ENCODE data around the gene MMADHC.

MMADHC gene

DNA sequence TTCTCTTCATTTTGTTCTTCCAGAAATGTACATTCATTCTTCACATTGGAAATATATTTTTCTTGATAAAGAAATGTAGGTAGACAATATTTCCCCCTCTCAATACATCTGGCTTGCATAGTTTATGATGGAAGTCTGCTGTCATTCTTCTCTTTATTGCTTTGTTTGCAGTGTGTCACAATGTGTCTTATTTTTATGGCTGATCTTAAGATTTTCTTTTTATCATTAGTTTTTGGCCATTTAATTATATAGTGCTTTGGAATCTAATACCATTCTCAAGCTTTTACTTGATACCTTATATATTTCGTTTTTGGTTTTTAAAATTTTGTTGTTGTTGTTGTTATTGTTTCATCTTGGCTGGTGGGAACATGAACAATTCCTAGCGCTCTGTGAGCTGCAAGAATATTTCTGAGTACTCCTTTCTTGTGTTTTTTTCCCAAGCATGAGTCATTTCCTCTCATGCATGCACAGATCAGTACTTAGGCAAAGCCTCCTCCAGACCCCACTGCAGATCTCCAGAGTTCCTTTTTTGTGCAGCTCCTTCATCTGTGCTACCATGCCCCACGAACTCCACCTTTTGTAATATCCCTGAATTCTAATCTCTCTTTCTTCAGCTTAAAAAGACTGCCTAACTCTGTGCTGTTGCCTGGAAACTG lies 13.7 kb upstream of the MMADHC start:
- Mint-ChIP-seq H3K27ac (no peak overlapping the region), H3K27me3 (no peaks in the 10 kb centered on the region), H3K4me1 (peaks cover 33% of the 10 kb centered on the region), H3K4me3 (no peak overlapping the region), H3K36me3 (peaks cover 1% of the 10 kb centered on the region), H3K9me3 (no peaks in the 10 kb centered on the region)

DNA sequence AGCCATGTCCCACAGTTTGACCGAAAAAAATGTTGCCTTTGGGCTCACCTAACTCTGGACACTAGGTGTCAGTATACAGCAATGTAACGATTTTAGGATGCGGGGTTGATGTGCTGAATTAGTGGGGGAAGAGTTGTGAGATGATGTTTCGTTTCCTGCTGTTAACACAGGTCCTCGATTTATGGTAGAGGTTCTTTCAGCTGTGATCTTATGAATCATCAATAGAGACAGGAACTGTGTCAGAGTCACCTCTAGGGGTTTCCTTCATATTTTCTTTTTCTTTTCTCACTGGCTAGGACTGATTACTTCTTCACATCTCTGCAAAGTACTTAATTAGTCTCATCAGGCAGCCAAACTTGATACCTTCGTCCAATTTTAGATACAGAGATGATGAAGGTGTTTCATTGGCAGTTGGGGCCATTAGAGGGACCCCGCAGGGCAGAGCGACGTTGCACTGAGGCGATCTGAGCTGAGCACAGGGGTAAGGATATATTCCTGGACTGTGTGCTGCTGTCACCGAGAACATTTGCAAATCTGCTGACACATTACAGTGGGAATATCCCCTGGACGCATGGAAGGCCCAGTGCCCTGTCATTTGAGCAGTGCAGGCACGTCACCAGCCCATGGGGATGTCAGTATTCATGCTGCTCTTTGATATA lies 10.2 kb upstream of the MMADHC start:
- Mint-ChIP-seq H3K27ac (no peak overlapping the region), H3K4me3 (peak overlapping the region; percentile 40), H3K4me1 (peaks cover 33% of the 10 kb centered on the region), H3K36me3 (no peaks in the 10 kb centered on the region), H3K9me3 (no peaks in the 10 kb centered on the region), H3K27me3 (peaks cover 9% of the 10 kb centered on the region)

DNA sequence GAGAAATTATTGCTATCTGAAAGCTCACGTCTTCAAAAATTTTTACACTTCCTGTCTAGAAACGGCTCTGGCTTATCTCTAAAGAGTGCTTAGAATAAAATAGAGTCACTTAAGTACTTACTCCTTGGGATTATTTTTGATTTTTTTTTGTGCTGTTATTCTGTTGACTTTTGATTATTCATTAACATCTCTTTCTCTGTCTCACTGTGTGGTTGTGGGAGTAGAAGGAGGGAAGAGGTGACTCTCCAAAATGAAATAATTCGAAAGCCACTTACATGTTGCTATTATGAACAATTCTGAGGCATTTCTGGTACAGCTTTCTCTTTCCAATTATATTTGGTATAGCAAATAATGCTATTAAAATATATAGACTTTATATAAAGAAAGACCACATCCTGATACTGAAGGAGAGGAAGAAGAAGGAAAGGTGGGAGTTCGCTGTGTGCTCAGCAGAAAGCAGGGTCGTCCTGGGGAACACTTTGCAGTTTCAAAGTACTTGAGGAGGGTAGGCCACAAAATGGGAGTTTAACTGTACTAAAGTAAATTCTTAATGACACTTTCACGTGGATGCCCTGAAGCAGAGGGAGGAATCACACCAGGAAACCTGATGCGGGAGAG lies 9.6 kb upstream of the MMADHC start:
- Mint-ChIP-seq H3K4me1 (peaks cover 33% of the 10 kb centered on the region), H3K27me3 (peaks cover 11% of the 10 kb centered on the region), H3K36me3 (no peaks in the 10 kb centered on the region), H3K9me3 (no peaks in the 10 kb centered on the region), H3K4me3 (no peak overlapping the region), H3K27ac (peak overlapping the region; percentile 8)

DNA sequence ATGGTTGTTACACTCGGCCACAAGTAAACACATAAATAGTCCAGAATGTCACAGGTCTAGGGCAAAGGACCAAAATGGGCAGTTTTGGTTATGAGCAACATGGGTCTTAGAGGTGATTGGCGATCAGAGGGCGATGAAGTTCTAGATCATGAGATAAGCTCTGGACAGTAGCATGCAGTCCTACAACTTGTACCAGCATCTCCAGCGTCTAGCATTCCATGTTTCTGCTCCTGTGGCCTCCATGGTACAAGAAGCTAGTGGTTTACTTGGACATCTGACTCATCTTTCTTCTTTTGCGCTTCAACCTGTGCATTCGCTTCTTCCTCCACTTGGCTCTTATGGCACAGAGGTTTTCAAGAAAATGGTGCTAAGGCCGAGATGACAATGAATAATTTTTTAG lies 8.9 kb upstream of the MMADHC start:
- peaks cover 28% of the 10 kb centered on the region for H3K4me1 Mint-ChIP-seq
- H3K36me3 Mint-ChIP-seq, result no peaks in the 10 kb centered on the region
- H3K9me3 Mint-ChIP-seq, result no peaks in the 10 kb centered on the region
- H3K4me3 Mint-ChIP-seq, result no peak overlapping the region
- H3K27me3 Mint-ChIP-seq, result peaks cover 11% of the 10 kb centered on the region
- no peak overlapping the region for H3K27ac Mint-ChIP-seq

DNA sequence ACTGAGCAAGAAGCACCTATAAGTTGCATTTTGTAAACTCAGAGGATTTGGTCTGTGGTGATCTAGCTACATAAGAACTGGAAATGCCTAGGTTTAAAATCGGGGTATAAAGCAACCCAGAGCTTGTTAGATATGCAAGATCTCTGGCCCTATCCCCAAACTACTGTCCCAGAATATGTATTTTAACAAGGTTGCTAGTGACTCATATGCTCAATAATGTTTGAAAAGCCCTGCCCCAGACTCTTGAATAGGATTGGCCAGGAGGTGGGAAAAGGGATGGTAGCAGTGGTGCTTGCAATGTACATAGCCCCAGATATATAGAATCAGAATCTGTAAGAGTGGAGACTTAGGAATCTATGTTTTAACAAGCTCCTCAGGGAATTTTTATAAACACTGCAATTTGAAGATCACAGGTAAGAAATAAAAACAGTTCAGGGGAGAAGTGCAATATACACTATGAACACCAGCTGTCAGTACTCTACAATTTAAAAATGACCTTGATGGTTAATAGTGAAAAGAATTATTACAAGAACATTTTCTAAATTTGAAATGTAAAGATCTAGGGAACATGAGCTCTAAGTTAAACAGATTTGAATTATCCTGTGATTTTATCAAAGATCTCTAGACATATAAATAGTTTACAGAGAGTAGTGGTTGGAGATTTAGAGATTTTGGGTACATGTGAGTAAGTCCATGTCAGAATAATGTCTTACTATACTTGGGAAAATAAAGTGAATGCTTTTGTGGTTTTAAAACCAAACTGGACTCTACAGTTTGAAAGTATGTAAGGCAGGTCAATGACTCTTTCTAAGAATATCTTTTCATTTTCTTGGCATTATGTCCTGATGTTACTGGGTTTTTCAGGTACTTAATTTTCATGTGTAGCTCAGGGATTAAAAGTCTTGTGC lies 7.7 kb upstream of the MMADHC start:
- H3K27me3 Mint-ChIP-seq, result peaks cover 15% of the 10 kb centered on the region
- H3K4me1 Mint-ChIP-seq, result peaks cover 22% of the 10 kb centered on the region
- H3K9me3 Mint-ChIP-seq, result no peaks in the 10 kb centered on the region
- H3K4me3 Mint-ChIP-seq, result no peak overlapping the region
- no peak overlapping the region for H3K27ac Mint-ChIP-seq
- H3K36me3 Mint-ChIP-seq, result no peaks in the 10 kb centered on the region

DNA sequence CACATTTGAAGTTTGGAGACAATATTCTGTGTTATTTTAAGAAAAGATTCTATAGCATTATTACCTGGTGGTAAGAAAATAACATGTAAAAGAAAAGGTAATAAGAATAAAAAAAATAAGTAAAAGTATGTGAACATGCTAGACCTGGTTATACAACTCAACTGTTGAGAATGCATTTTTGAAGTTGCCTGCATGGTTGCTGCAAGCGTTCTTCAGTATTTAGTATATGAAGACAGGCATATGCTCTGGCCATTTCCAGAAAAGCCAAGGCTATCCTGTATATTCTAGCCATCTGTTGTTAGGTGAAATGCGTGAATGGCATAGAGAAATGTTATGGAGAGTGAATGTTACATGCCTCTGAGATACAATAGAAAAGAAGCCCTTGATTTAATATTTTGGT lies 6.8 kb upstream of the MMADHC start:
- Mint-ChIP-seq H3K27me3 (peaks cover 18% of the 10 kb centered on the region), H3K4me1 (peaks cover 22% of the 10 kb centered on the region), H3K9me3 (no peaks in the 10 kb centered on the region), H3K27ac (no peak overlapping the region), H3K36me3 (no peaks in the 10 kb centered on the region), H3K4me3 (no peak overlapping the region)

DNA sequence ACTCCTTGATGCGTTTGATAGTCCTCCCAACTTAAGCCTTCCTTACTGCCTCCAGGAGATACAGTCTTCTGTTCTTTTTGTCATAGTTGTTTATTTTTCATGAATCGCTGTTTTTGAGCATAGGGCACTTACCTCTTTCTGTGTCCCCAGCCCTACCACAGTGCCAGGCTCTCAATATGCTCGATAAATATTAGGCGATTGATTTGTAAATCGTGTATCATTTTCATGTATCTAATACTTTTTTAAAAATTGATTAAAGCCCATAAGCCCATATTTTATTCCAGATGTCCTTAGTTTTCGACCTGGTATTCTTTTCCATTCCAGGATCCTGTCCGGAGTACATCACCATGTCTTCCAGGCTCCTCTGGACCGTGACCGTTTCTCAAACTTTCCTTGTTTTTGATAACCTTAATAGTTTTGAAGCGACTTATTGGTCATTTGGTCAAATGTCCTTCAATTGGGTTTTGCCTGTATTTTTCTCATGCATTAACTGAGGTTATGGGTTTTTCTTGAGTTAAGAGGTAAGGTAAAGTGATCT lies 444 bp upstream of the MMADHC start:
- Mint-ChIP-seq H3K4me3 (peak overlapping the region; percentile 98), H3K27ac (peak overlapping the region; percentile 98), H3K36me3 (peaks cover 10% of the 10 kb centered on the region), H3K4me1 (peaks cover 44% of the 10 kb centered on the region), H3K9me3 (no peaks in the 10 kb centered on the region), H3K27me3 (peaks cover 13% of the 10 kb centered on the region)

DNA sequence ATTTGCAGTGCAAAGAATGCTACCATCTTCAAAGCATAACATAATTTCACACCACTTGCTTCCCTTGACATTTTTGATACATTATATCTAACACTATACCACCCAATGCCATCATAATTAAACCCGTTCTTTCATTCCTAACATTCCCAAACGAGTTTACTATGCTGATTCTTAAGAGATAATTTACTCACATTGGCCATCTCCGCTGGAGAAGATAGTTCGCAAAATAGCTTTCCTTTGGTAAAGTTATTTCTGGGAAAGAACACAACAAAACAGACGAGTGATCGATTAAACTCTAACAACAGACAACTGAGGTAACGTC lies 716 bp downstream of the MMADHC start:
- Mint-ChIP-seq H3K36me3 (peaks cover 13% of the 10 kb centered on the region), H3K4me3 (peak overlapping the region; percentile 98), H3K27ac (peak overlapping the region; percentile 98), H3K9me3 (no peaks in the 10 kb centered on the region), H3K27me3 (peaks cover 8% of the 10 kb centered on the region), H3K4me1 (peaks cover 56% of the 10 kb centered on the region)

DNA sequence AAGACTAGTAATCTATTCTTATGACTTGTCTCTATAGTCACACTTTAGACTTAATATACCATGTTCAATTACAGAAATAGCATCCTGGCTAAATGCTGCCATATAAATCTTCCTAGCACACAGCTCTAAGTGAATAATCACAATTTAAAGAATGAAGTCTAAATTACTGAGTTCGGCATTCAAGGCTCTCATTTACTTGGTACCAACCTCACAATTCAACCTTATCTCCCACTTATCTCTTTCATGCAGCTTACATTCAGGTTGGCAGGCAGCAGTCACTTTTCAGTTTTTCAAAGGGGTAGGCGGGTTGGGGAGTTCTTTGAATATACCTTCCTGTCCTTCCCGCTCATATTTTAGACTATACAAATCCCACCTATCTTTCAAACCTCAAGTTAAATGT lies 1.5 kb downstream of the MMADHC start:
- Mint-ChIP-seq H3K9me3 (no peaks in the 10 kb centered on the region), H3K4me1 (peaks cover 62% of the 10 kb centered on the region), H3K36me3 (peaks cover 13% of the 10 kb centered on the region), H3K27ac (peak overlapping the region; percentile 47), H3K27me3 (peaks cover 6% of the 10 kb centered on the region), H3K4me3 (peak overlapping the region; percentile 98)

DNA sequence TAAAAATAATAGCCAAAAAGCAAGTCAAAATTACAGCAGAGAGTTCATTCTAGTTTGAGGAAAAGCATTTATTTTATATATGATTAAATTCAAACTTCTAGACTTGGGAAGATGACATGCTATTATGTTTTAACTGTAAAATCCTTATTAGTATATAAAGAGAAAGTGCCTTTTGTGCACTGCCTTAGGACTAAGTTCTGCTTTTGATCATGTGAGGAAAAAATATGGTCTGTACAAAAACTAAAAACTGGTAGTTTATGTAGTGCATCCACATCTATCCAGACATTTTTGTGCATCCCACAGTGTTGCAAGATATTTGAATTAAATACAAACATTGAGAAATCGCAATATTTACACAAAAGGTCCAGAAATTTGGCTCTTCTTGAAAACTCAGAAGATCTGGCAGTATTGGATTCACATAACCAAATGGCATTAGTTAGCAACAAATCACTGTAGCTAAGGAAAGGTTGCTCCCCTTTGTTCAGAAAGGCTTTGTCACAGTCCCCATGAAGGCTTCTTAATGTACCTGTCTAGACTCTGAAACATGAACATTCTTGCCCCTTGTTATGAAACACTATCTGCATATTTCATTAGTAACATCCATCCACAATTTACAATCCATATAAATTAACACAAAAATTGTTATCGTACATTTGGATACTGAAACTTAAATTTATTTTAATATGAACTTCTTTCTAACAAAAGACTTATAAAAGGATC lies 2.2 kb downstream of the MMADHC start:
- peaks cover 67% of the 10 kb centered on the region for H3K4me1 Mint-ChIP-seq
- H3K27ac Mint-ChIP-seq, result no peak overlapping the region
- H3K4me3 Mint-ChIP-seq, result peak overlapping the region; percentile 98
- H3K9me3 Mint-ChIP-seq, result no peaks in the 10 kb centered on the region
- H3K27me3 Mint-ChIP-seq, result peaks cover 5% of the 10 kb centered on the region
- H3K36me3 Mint-ChIP-seq, result peaks cover 13% of the 10 kb centered on the region

DNA sequence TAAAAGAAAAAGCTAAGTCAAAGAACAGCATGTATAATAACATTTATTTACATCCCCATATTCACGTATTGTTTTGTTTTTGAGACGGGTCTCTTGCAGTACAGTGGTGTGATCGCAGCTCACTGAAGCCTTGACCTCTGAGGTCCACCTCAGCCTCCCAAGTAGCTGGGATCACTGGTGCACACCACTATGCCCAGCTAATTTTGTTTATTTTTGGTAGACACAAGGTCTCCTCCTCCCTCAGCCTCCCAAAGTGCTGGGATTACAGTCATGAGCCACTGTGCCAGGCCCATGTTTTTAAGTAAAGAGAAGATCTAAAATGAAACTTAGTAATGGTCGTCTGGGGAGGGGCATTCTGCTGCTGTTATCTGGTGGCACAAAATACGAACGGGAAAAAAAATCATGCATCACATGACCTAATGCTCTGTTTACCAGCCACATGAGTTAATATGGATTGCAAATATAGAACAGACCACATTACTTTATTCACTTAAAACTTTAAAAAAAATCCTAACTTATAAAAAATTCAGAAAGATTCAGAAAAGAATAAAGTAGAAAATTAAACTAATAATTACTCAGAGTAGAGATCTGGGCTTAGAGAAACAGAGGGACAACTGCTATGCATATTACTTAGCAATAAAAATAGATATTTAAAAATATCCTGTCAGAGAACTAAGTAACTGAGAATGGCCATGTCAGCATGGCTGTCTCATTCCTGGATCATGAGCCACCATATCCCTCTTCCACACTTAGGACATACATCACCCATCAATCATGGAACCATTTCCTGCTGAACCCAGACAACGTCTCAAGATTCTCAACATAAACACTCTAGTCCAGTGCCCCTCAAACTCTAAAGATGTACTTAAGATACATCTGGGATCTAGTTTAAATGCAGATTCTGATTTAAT lies 7.3 kb downstream of the MMADHC start:
- H3K27me3 Mint-ChIP-seq, result no peaks in the 10 kb centered on the region
- peaks cover 23% of the 10 kb centered on the region for H3K36me3 Mint-ChIP-seq
- no peaks in the 10 kb centered on the region for H3K9me3 Mint-ChIP-seq
- H3K27ac Mint-ChIP-seq, result no peak overlapping the region
- peaks cover 70% of the 10 kb centered on the region for H3K4me1 Mint-ChIP-seq
- H3K4me3 Mint-ChIP-seq, result no peak overlapping the region

DNA sequence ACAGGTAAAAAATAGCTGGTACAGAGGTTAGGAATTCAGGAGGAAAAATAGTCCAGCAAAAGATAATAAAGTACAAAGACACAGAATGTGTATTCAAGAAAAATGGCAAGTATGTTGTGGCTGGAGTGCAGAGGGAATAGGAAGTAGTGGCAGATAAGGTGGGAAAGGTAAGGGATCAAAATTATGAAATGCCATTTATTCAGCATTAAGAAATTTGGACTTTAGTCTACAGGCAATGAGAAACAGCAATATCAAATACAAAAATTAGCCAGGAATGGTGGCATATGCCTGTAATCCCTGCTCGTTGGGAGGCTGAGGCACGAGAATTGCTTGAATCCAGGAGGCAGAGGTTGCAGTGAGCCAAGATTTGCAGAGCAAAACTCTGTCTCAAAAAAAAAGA lies 10.3 kb downstream of the MMADHC start:
- H3K9me3 Mint-ChIP-seq, result no peaks in the 10 kb centered on the region
- H3K27ac Mint-ChIP-seq, result peak overlapping the region; percentile 2
- H3K27me3 Mint-ChIP-seq, result no peaks in the 10 kb centered on the region
- no peak overlapping the region for H3K4me3 Mint-ChIP-seq
- peaks cover 52% of the 10 kb centered on the region for H3K4me1 Mint-ChIP-seq
- peaks cover 17% of the 10 kb centered on the region for H3K36me3 Mint-ChIP-seq

DNA sequence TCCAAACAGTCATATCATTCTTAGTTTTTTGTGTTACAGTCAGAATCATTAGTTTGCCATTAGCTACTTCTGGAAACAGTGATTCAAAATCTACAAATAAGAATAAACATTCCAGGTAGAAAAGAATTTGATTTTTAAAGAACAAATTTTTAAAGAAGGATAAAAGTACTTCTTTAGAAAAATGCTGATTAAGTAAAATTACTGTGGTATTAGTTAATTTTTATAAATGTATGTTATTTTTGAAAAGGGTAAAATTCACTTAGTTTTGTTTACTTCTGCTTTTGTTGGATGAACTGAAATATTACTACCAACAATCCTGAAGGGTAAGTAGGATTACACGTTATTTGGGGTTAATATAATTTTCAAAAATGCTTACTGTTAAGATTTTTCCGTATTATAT lies 11.8 kb downstream of the MMADHC start:
- no peaks in the 10 kb centered on the region for H3K9me3 Mint-ChIP-seq
- H3K27ac Mint-ChIP-seq, result no peak overlapping the region
- H3K27me3 Mint-ChIP-seq, result no peaks in the 10 kb centered on the region
- peaks cover 19% of the 10 kb centered on the region for H3K36me3 Mint-ChIP-seq
- H3K4me1 Mint-ChIP-seq, result peaks cover 41% of the 10 kb centered on the region
- H3K4me3 Mint-ChIP-seq, result no peak overlapping the region

DNA sequence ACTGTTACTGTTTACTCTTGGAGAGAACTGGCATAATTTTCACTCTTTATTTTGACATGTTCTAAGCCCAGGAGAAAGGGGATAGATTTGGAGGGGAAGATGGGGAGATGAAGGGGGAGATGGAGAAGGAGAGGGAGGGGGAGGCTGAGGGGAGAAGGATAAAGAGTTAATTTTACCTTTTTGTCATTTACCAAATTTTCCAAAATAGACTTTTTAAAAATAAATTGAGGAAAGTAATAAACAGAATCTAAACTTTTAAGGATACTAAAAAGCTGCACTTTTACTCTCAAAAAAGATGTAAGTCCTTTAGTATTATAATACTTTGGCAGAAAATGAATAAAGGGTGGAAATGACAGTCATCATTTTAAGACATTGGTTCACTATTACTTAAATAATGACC lies 12.3 kb downstream of the MMADHC start:
- Mint-ChIP-seq H3K4me1 (peaks cover 37% of the 10 kb centered on the region), H3K27ac (no peak overlapping the region), H3K4me3 (no peak overlapping the region), H3K9me3 (no peaks in the 10 kb centered on the region), H3K36me3 (peaks cover 19% of the 10 kb centered on the region), H3K27me3 (no peaks in the 10 kb centered on the region)

All from activated naive CD4-positive, alpha-beta T cell treated with anti-CD3 and anti-CD28 coated beads, Interleukin-2, amount 50 U/mL, for 24 hours (primary cell).